ENCODE measurements around the gene LONRF3.

Gene LONRF3

DNA sequence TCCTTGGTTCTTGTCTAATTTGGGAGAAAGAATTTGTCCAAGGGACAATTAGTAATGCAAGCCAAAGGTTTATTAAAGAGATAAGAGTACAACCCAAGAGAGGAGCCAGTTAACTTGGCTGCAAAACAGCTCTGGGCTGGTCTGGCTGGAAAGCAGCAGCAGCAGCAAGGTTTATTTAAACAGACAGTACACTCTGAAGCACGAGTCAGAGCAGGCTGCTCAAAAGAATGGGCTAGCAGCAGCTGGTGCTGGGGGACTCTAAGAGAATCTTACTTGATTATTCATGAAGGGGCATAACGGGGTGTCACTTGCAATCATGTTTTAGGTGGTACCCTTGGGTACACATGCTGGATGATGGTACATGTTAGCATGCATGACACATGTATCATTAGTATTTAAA is 81.3 kb downstream of the LONRF3 start:
- H3K27me3 ChIP-seq (ENCODE audit: control insufficient read depth, insufficient read depth, low read length), result no peaks in the 10 kb centered on the region
- H3K9ac ChIP-seq (ENCODE audit: low read length), result no peak overlapping the region
- H3K9me3 ChIP-seq (ENCODE audit: control insufficient read depth, low read length), result no peaks in the 10 kb centered on the region
- H3K4me1 ChIP-seq (ENCODE audit: control insufficient read depth, insufficient read depth, low read length), result no peaks in the 10 kb centered on the region
- no peaks in the 10 kb centered on the region for H3K36me3 ChIP-seq (ENCODE audit: control insufficient read depth, insufficient read depth, low read length)
- H3K4me3 ChIP-seq (ENCODE audit: low read length), result no peak overlapping the region

DNA sequence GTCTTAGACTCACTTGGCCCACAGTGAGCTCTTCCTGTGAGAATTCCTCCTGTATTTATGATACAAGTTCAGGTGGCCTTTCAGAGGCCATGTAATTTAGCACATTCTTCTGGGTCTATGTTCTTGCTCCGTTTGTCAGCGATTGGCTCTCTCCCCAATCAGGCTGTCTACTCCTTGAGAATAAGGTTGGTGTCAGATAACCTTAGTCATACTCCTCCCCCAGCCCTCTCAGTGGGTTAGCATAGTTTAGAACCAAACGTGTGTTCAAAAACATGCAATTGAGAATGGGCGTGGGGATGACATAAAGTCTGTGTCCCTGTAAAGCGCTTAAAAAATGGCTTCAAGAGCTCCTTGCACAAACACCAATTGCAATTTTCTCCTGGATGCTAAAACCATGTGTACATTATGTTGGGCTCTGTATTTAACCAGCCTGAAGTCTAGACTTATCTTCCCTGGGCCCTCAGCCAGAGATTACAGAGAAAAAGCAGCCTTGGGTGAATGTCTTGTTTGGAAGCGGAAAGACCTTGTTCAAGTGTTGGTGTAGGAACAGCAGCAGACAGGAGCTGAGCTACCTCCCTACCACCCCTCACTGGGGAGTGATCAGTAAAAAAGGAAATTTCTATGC is 88.4 kb downstream of the LONRF3 start:
- H3K9me3 ChIP-seq (ENCODE audit: control insufficient read depth, low read length), result no peaks in the 10 kb centered on the region
- no peaks in the 10 kb centered on the region for H3K4me1 ChIP-seq (ENCODE audit: control insufficient read depth, insufficient read depth, low read length)
- H3K9ac ChIP-seq (ENCODE audit: low read length), result no peak overlapping the region
- no peaks in the 10 kb centered on the region for H3K36me3 ChIP-seq (ENCODE audit: control insufficient read depth, insufficient read depth, low read length)
- H3K27me3 ChIP-seq (ENCODE audit: control insufficient read depth, insufficient read depth, low read length), result no peaks in the 10 kb centered on the region
- H3K4me3 ChIP-seq (ENCODE audit: low read length), result no peak overlapping the region

DNA sequence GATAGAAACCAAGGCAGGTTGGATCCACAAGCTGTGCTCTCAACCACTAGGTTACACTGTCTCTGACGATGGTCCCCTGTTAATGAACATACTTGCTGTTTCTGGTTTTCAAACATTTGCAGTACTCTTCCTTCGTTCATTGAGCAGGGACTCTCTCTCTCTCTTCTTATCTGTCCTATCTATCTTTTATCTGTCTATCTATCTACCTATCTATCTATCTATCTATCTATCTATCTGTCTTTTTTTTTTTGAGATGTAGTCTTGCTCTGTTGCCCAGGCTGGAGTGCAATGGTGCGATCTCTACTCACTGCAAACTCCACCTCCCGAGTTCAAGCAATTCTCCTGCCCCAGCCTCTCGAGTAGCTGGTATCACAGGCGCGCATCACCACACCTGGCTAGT is 89.0 kb downstream of the LONRF3 start:
- Histone ChIP-seq H3K4me3 (ENCODE audit: low read length) (no peak overlapping the region), H3K36me3 (ENCODE audit: control insufficient read depth, insufficient read depth, low read length) (no peaks in the 10 kb centered on the region), H3K27me3 (ENCODE audit: control insufficient read depth, insufficient read depth, low read length) (no peaks in the 10 kb centered on the region), H3K9me3 (ENCODE audit: control insufficient read depth, low read length) (no peaks in the 10 kb centered on the region), H3K9ac (ENCODE audit: low read length) (no peak overlapping the region), H3K4me1 (ENCODE audit: control insufficient read depth, insufficient read depth, low read length) (no peaks in the 10 kb centered on the region)

DNA sequence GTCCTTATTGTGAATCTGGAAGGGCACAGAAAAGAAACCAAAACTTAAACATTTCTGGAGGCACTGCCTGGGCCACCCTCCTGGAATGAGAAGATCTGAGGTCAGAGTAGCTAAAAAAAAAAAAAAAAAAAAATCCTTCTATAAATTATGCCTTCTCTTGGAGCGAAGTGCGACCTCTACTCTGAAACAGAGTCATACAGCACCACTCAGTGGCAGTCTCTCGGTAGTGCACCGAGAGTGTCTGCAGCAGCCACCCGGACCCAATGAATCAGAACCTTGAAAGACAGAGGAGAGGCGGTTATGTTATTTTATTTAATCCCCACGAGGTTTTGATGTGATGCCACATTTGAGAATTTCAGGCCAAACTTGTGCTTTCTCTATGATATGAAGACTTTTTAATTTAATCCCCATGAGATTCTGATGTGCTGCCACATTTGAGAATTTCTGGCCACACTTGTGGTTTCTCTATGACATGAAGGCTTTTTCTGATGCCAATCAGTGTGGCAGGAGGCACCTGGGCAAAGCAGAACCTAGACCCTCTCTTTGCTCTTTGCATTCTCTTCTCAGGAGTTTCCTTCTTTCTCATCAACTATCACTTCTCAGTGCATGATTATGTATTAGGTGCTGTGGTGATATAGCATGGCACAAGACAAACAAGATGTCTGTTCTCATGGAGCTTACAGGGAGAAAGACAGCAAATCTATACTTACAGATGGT is 92.8 kb downstream of the LONRF3 start:
- Histone ChIP-seq H3K27me3 (ENCODE audit: control insufficient read depth, insufficient read depth, low read length) (no peaks in the 10 kb centered on the region), H3K4me1 (ENCODE audit: control insufficient read depth, insufficient read depth, low read length) (no peaks in the 10 kb centered on the region), H3K4me3 (ENCODE audit: low read length) (no peak overlapping the region), H3K36me3 (ENCODE audit: control insufficient read depth, insufficient read depth, low read length) (no peaks in the 10 kb centered on the region), H3K9ac (ENCODE audit: low read length) (no peak overlapping the region), H3K9me3 (ENCODE audit: control insufficient read depth, low read length) (no peaks in the 10 kb centered on the region)
